Stomach smooth muscle (tissue), 2 donors: Measurements from ENCODE around the gene LY6G5C.
"Not testable (repeated sequence)": the region's sequence is repeated elsewhere in the genome, so short reads cannot be mapped to it uniquely, and the experiment has no call there.

Experiments used
- H3K27ac ChIP-seq: one replicate; pipeline ENCODE4 v1.7.0; 2013; ENCODE audit warnings: mild to moderate bottlenecking, low read length, inconsistent platforms
- H3K27me3 ChIP-seq, 2 donors: one replicate each; pipeline ENCODE4 v1.7.0; 2013; ENCODE audit warnings: low read length in 2 of 2; ENCODE audit not compliant: insufficient read depth in 2 of 2, control insufficient read depth in 1 of 2
- H3K36me3 ChIP-seq, 2 donors: one replicate each; pipeline ENCODE4 v1.7.0; 2013; ENCODE audit warnings: low read length in 2 of 2; ENCODE audit not compliant: control insufficient read depth in 2 of 2, insufficient read depth in 2 of 2
- H3K4me1 ChIP-seq: one replicate; pipeline ENCODE4 v1.7.0; 2013; ENCODE audit warnings: low read length; ENCODE audit not compliant: control insufficient read depth, insufficient read depth
- H3K4me3 ChIP-seq, 2 donors: one replicate each; pipeline ENCODE4 v1.7.0; 2013; ENCODE audit warnings: low read length in 2 of 2
- H3K9ac ChIP-seq, 2 donors: one replicate each; pipeline ENCODE4 v1.7.0; 2013; ENCODE audit warnings: low read length in 2 of 2, mild to moderate bottlenecking in 1 of 2
- H3K9me3 ChIP-seq, 2 donors: one replicate each; pipeline ENCODE4 v1.7.0; 2013; ENCODE audit warnings: low read length in 2 of 2; ENCODE audit not compliant: control insufficient read depth in 2 of 2
- donor health status: healthy.
- donor health status: Pancreatic carcinoma.

LY6G5C gene

GRCh38 chr6:31713465-31713864 is 32.6 kb upstream of the LY6G5C start:
- Histone ChIP-seq H3K4me1 (peaks cover 7% of the 10 kb centered on the region), H3K27ac (no peak overlapping the region), H3K9ac (no peak overlapping the region), H3K36me3 (no peaks in the 10 kb centered on the region), H3K9me3 (no peaks in the 10 kb centered on the region), H3K27me3 (peaks cover 0 to 2% of the 10 kb centered on the region in 2 donors), H3K4me3 (no peak overlapping the region)

- Histone ChIP-seq H3K27me3 (peaks cover 0 to 2% of the 10 kb centered on the region in 2 donors), H3K9me3 (no peaks in the 10 kb centered on the region), H3K4me3 (no peak overlapping the region), H3K9ac (no peak overlapping the region), H3K36me3 (no peaks in the 10 kb centered on the region), H3K4me1 (peaks cover 7% of the 10 kb centered on the region), H3K27ac (no peak overlapping the region)
Measured at GRCh38 chr6:31712296-31712695, 31.4 kb upstream of the LY6G5C start.

- Histone ChIP-seq H3K27me3 (peaks cover 0 to 2% of the 10 kb centered on the region in 2 donors), H3K4me3 (no peak overlapping the region), H3K27ac (no peak overlapping the region), H3K9ac (no peak overlapping the region), H3K4me1 (peaks cover 7% of the 10 kb centered on the region), H3K36me3 (no peaks in the 10 kb centered on the region), H3K9me3 (no peaks in the 10 kb centered on the region)
Measured at GRCh38 chr6:31711233-31711632, 30.4 kb upstream of the LY6G5C start.

- H3K4me1 ChIP-seq = peaks cover 7% of the 10 kb centered on the region
- H3K4me3 ChIP-seq = no peak overlapping the region
- no peaks in the 10 kb centered on the region for H3K9me3 ChIP-seq
- H3K9ac ChIP-seq = no peak overlapping the region
- peaks cover 0 to 2% of the 10 kb centered on the region in 2 donors for H3K27me3 ChIP-seq
- no peak overlapping the region for H3K27ac ChIP-seq
- H3K36me3 ChIP-seq = no peaks in the 10 kb centered on the region
Measured at GRCh38 chr6:31710523-31711219, 29.8 kb upstream of the LY6G5C start.

GRCh38 chr6:31709157-31709556 is 28.3 kb upstream of the LY6G5C start:
- not testable (repeated sequence) for H3K36me3 ChIP-seq, H3K9me3 ChIP-seq, H3K27me3 ChIP-seq, H3K4me3 ChIP-seq, H3K27ac ChIP-seq, H3K9ac ChIP-seq, H3K4me1 ChIP-seq

GRCh38 chr6:31708224-31708623 is 27.4 kb upstream of the LY6G5C start:
- no peaks in the 10 kb centered on the region for H3K9me3 ChIP-seq
- peaks cover 5% of the 10 kb centered on the region for H3K4me1 ChIP-seq
- H3K27me3 ChIP-seq = peaks cover 0 to 2% of the 10 kb centered on the region in 2 donors
- no peak overlapping the region for H3K4me3 ChIP-seq
- H3K36me3 ChIP-seq = no peaks in the 10 kb centered on the region
- no peak overlapping the region for H3K9ac ChIP-seq
- no peak overlapping the region for H3K27ac ChIP-seq

GRCh38 chr6:31707701-31708100 is 26.8 kb upstream of the LY6G5C start:
- Histone ChIP-seq H3K36me3 (no peaks in the 10 kb centered on the region), H3K27me3 (peaks cover 0 to 2% of the 10 kb centered on the region in 2 donors), H3K4me3 (no peak overlapping the region), H3K9me3 (no peaks in the 10 kb centered on the region), H3K9ac (no peak overlapping the region), H3K27ac (no peak overlapping the region), H3K4me1 (peaks cover 5% of the 10 kb centered on the region)

- Histone ChIP-seq H3K9ac (no peak within 1 kb of the TSS), H3K9me3 (no peaks in the 10 kb centered on the region), H3K27ac (no peak within 1 kb of the TSS), H3K36me3 (no peaks in the 10 kb centered on the region), H3K4me1 (peaks cover 14% of the 10 kb centered on the region), H3K4me3 (no peak within 1 kb of the TSS), H3K27me3 (peaks cover 0 to 2% of the 10 kb centered on the region in 2 donors)
Measured at GRCh38 chr6:31706599-31706998, 25.7 kb upstream of the LY6G5C start, which contains the start of gene LY6G6F. TSS of gene LY6G6F (plus strand) at chr6:31706866. CDS start at chr6:31706907, 41 bp downstream.

GRCh38 chr6:31705931-31706330 is 25.1 kb upstream of the LY6G5C start:
- H3K9me3 ChIP-seq = no peaks in the 10 kb centered on the region
- H3K4me3 ChIP-seq = no peak overlapping the region
- peaks cover 20% of the 10 kb centered on the region for H3K4me1 ChIP-seq
- H3K36me3 ChIP-seq = peaks cover 0 to 2% of the 10 kb centered on the region in 2 donors
- no peak overlapping the region for H3K27ac ChIP-seq
- H3K9ac ChIP-seq = no peak overlapping the region
- H3K27me3 ChIP-seq = peaks cover 0 to 2% of the 10 kb centered on the region in 2 donors

- peaks cover 25% of the 10 kb centered on the region for H3K4me1 ChIP-seq
- H3K9ac ChIP-seq = peak within 1 kb of the TSS; percentile 98 to 99
- H3K36me3 ChIP-seq = peaks cover 9 to 11% of the 10 kb centered on the region in 2 donors
- no peaks in the 10 kb centered on the region for H3K9me3 ChIP-seq
- H3K27me3 ChIP-seq = no peaks in the 10 kb centered on the region
- peak within 1 kb of the TSS; percentile 77 to 93 for H3K4me3 ChIP-seq
- peak within 1 kb of the TSS; percentile 98 for H3K27ac ChIP-seq
Measured at GRCh38 chr6:31702819-31703716, 22.2 kb upstream of the LY6G5C start, which contains the start of gene ABHD16A. TSS of gene ABHD16A (minus strand) at chr6:31703324. CDS start at chr6:31703281, 43 bp downstream.
